Fibroblast of skin of scalp (primary cell): ENCODE measurements around the gene PFKP.
A peak's percentile ranks its signal among the peaks of the same experiment; 100 is the strongest.
"Not testable (repeated sequence)": the region's sequence is repeated elsewhere in the genome, so short reads cannot be mapped to it uniquely, and the experiment has no call there.

ENCODE experiments used
- DNase-seq: peaks from one replicate; pipeline ENCODE4 v3.0.0-alpha.2; 2013

The PFKP gene

GRCh38 chr10:3162533-3162932 lies 95.2 kb downstream of the PFKP start:
- no peak for DNase-seq

DNA sequence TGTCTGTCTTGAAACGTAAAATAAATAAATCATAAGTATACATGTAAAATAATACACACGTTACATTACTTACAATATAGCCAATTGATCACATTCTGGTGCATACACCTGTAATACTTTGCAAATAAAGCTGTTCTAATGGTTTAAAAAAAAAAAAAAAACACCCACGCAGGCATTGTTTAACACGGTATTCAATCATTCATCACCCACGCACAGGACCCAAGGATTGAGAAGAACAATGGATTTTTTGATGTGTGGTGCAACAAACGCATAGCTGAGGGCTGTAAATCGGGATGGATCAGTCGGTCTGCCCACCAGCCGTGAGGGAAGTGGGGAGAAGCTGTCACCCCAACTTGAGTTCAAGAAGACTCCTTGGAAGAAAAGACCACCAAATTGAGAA lies 96.5 kb downstream of the PFKP start:
- no peak for DNase-seq

- no peak for DNase-seq
These were observed 97.8 kb downstream of the PFKP start for GRCh38 chr10:3165196-3165595.

DNA sequence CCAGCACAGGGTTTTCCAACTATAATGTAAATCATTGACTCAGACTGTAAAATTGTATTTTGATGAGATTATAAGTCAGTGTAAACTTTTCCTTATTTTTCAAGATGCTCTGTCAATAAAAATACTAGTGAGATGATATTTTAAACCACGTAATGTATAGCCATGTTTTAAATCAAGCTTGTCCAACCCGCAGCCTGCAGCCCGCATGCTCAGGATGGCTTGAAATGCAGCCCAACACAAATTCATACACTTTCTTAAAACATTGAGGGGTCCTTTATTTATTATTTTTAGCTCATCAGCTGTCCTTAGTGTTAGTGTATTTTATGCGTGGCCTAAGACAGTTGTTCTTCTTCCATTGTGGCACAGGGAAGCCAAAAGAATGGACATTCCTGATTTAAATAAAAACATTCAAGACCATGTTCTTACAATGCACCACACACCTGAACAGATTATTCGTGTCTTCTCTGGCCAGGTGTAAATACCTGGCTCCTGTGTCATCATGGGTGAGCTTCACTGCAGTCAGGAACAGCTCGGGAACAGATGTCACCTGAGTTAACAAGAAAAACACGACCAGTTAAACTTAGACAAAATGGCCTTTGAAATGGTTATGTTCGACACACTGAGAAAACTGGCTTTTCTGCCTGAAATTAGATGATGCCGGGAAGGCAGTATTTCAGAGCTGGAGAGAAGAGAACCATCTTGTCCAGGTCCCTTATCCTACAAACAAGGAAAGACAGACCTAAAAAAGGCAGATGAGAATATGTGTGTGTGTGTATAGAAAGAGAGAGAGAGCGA lies 99.3 kb downstream of the PFKP start:
- no peak for DNase-seq

DNA sequence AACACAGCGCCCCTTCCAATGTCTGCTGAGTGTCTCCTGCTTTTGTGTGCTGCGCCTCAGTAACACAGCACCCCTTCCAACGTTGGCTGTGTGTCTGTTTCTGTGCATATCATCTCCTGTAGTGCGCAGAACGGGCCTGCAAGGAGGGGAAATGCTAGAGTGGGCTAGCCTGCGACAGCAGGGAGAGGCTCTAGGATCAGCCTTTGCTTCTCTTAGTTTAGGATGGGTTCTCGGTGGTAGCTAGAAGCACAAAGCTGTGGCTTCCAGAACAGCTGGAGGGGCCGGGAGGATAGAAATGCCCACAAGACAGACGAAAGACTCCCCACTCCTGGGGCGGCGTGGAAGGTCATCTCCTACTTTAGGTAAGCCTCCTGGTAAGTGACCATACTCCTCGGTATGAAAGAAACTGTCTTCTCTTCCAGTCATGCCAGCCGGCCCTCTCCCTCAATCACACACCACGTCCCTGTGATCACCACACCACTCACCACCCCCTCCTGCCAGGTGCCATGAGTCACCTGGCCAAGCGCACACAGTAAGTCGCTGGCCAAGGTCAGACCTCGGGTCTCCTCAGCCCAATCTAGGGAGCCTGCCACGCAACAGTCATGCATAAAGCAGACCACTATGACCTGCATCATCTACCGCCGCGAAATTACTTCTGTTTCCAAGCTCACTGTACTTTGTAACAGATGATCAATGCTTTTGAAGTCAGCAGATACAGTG lies 100.4 kb downstream of the PFKP start:
- no peak for DNase-seq

GRCh38 chr10:3169271-3169670 lies 101.9 kb downstream of the PFKP start:
- no peak for DNase-seq

DNA sequence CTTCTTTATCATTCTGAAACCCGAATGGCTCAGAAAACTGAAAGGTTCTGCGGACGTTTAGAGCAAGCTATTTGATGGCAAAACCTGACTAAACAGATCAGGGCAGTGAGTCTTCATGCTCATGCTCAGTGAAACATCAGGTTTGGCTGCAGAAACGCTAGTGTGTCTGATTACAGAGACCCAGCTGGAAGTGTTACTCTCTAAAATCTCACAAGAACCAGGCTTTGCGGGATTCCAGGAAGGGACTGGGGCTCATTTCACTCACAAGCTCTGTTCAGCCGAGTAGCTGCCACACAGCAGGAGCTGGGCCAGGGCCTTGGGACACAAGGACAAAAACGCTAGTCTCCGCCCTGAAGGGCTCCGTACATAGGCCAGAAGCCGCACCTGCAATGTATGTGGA lies 102.3 kb downstream of the PFKP start:
- DNase-seq, result no peak

GRCh38 chr10:3171488-3171887 lies 104.1 kb downstream of the PFKP start:
- not testable (repeated sequence) for DNase-seq

DNA sequence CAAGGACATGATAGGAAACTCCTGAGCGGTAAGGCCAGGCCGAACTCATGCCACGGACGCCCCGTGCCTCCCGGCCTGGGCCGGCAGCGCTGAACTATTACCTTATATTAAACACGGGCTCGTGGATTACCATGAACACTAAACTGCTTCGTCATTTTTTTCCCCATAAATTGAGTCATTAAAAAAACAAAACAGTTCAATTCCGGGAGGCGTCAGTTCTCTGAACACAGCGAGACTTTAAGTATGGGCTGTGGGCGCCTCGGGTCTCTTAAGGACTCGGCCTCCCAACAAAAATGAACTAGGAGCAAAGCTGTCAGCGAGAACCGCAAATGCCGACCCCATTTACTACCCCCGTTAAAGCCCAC lies 104.7 kb downstream of the PFKP start:
- DNase-seq, result peak; percentile 79

DNA sequence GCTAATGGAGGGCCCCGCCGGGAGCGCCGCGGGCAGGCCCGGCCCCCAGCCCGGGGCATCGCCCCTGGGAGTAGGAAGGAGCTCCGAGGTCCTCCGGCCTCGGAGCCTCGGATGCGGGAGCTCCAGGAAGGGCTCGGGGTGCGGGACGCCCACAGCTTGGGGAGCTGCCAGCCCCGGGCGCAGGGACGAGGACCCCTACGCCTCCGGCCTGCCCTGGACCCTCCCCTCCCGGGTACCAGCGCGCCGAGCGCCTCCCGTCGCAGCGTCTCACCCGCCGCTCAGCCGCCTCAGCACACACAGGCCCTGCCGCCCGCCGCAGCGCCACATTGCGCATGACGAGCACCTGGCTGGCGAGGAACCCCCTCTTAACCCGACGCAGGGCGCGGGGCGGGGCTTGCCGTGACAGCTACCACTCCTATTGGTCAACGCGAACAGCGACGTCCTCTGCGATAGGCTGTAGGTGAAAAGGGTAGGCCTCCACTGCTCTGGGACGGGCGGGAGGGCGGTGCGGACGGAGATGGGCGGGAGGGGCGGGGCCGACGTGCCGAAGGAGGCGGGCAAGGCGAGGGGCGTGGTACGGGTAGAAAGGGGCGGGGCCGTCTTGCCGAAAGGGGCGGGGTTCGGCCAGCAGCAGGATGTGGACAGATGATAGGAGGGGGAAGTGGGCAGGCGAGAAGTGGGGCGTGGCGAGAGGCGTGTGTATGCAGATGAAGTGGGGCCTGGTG lies 105.3 kb downstream of the PFKP start, which contains the start of gene PITRM1:
PITRM1 (minus strand) TSS at position 337 of the 725 bp plus-strand sequence; CDS start at position 327, 10 bp downstream.
- DNase-seq, result peak; percentile 99

DNA sequence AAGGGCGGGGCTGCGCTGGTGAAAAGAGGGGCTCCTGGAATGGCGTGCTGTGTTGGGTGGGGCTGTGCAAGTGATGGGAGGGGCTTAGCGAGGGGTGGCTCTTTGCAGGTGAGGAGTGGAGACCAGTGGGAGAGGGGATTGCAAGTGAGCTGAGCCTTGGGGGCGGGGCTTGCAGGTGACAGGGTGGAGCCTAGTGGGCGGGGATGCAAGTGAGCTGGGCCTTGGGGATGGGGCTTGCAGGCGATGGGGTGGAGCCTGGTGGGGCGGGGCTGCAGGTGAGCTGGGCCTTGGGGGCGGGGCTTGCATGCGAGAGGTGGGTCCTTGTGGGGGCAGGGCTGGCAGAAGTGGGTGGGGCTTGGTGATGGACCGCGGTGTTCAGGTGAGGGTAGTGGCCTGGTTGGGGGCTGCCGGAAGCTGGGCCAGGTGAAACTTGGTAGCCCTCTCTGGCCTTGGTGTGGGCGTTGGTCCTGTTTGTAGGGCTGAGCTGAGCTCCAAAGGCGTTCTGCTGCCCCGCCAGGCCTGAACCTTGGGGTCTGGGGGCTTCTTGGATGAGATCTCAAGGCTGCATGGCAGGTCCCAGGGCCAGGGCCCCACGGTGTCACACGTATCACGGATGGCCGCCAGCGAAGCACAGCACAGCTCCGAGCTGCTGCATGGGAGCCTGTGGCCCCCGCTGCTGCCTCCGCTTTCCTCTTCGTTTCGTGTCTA lies 106.0 kb downstream of the PFKP start:
- no peak for DNase-seq

DNA sequence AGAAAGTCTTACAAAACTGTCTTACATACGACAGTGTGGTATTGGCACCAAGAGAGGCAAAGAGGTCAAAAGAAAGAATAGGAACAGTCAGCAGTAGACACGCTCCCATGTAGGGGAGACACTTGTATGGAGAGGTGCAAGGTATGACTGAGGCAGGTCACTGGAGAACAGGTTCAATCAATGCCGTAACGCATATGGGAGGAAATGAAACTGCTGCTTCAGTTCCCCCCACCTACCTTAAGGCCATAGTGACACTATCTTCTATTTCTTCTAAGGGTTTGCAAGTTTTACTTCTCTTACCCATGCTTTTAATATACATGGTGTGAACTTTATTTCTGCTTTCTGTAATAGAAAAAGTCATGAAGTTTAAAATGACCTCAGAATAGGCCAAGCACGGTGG lies 110.7 kb downstream of the PFKP start:
- DNase-seq, result no peak

- no peak for DNase-seq
These were observed 111.8 kb downstream of the PFKP start for GRCh38 chr10:3179174-3179573.

GRCh38 chr10:3180355-3181025 lies 113.1 kb downstream of the PFKP start:
- no peak for DNase-seq

- DNase-seq, result no peak
These were observed 118.0 kb downstream of the PFKP start for GRCh38 chr10:3185386-3185785.

GRCh38 chr10:3186368-3186767 lies 119.0 kb downstream of the PFKP start:
- DNase-seq, result no peak
